CD4-positive, alpha-beta T cell treated with Interferon alpha-2 for 1 hour (primary cell): Measurements from ENCODE around the gene TRANK1.

ENCODE experiments used
- DNase-seq, 2 donors: peaks; one replicate each; pipeline ENCODE4 v3.0.0-alpha.2; 2020 to 2022

The TRANK1 gene

DNA sequence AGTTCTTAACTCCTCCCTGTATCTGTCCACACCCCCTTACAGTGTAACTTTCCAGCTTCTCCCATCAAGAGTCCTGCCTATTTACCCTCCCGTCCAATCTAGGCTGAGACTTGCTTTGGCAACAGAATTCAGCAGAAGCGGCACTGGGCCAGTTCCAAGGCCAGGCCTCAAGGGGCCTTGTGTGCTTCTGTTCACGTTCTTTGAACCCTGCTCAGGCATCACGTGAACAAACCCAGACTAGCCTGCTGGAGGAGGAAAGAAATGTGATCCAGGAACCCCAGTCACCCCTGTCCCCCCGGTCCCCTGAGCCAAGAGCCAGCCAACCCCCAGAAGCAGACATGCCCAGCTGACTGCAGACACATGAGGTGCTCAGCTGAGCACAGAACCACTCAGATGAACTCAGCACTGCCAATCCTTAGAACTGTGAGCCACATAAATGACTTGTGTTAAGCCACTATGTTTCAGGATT is 104.4 kb downstream of the TRANK1 start:
- DNase-seq: no peak

- no peak for DNase-seq
These were observed 107.8 kb downstream of the TRANK1 start for GRCh38 chr3:36837089-36837488.

DNA sequence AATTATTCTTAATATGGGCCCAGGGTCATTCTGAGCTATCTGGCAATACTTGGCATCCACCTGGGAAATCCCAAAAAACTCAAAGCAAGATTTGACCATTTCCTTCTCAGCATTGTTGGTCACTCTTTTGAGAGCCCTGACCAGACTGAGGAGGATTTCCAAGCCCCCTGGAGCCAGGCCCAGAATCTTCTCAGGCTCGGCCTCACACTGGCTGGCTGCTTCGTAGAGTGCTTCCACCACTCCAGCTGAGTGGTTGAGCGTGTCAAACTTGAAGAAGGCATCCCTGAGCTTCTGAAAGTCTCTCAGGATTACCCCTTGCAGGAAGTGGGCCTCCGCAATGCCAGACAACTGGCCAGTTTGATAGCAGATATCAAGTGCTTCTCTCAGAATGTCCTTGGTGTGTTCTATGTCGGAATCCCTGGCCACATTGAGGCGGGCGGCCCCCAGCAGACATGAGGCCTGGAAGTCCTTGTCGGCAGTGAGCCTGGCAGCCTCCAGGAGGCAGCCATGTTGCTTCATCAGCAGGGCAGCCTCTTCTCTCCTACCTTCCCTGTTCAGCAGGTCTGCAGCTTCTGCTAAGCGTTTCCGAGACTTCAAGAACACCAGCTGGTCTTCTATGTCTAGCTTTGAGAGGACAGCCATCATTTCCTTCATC is 111.6 kb downstream of the TRANK1 start:
- DNase-seq: no peak

- no peak for DNase-seq
These were observed 112.4 kb downstream of the TRANK1 start for GRCh38 chr3:36832406-36832805.

DNA sequence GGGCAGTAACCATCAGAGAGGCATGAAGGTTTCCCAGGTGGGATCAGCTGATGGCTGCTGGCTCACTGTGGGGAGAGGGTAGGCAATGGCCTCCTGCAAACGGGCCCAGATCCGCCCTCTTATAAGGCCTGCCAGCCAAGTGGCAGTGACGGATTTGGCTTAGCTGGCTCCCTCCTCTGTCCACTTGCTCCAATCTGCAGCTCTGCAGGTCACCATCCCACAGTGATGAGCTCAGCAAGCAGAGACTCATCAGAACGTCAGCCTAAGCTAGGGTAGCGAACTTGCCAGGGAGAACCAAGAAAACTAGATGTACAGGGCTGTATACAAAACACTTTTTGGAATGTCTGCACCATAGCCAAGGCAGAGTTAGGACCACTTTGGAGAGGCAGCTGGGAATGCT is 117.7 kb downstream of the TRANK1 start:
- no peak for DNase-seq

- no peak for DNase-seq
These were observed 118.6 kb downstream of the TRANK1 start for GRCh38 chr3:36826240-36826639.

GRCh38 chr3:36824443-36824842 is 120.4 kb downstream of the TRANK1 start:
- DNase-seq: no peak

GRCh38 chr3:36823806-36824205 is 121.0 kb downstream of the TRANK1 start:
- DNase-seq: no peak

- no peak for DNase-seq
These were observed 124.8 kb downstream of the TRANK1 start for GRCh38 chr3:36820083-36820482.

- DNase-seq: no peak
These were observed 126.9 kb downstream of the TRANK1 start for GRCh38 chr3:36817806-36818533.

DNA sequence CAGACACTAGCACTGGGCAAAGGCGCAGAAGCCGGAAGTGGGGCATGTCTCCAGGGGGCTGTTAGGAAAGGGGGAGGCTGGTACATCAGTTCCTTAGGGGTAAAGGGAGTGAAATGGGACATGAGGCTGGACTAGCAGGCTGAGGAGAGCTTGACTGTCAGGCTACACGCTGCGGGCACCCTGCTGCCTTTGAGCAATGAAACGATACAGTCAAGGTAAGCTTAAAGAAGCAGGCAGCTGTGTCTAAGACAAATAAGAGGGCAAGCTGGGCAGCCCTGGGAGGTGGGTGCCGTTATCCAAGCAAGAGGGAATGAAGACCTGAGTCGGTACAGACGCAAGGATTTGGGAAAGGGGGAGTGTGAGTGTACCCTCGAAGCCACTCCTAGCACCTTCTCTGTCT is 129.5 kb downstream of the TRANK1 start:
- DNase-seq: no peak

DNA sequence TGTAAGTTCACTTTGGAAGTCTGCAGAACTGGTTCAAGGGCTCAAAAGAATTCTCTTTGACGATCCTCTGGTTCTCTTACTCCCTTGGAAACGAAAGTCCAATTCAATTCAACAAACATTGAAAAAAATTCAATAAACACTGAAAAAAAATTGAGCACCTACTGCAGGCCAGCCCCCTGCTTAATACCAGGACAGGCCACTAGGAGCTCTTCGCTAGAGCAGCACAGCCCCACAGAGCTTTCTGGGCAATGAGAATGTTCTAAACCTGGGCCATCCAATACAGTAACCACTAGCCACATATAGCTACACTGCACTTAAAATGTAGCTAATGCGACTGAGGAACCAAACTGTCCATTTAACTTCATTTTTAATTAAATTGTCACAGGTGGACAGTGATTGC is 130.1 kb downstream of the TRANK1 start:
- DNase-seq: no peak

DNA sequence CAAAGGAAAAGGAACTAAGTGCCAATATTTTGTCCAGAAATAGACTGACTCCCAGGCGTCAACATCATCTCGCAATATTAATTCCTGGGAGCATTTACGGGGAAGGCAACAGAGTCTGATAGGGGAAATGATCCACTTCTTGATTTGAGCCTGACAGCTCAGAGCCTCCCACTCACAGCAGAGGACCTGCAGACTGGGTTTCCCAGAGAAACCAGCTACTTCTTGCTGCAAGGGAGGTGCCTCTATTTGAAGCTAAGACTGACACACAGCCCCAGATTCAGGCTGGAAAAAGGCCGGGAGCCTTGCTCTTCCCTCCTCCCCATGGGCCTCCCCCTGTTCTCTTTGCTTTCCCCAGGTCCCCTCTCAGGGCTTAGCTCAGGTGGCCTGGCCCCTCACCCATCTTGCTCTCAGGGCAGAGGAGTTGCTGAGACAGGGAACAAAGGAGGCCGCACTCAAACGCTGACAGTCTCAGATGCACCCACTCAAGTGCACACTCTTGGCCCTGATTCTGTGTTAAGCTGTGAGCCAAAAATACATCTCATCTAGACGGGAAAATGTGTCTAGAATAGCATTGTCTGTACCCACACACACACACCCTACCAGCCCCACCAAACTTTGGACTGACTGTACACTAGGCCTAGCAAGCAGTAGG is 130.7 kb downstream of the TRANK1 start:
- no peak for DNase-seq

GRCh38 chr3:36813305-36813704 is 131.5 kb downstream of the TRANK1 start:
- DNase-seq: no peak

GRCh38 chr3:36812240-36812639 is 132.6 kb downstream of the TRANK1 start:
- no peak for DNase-seq

DNA sequence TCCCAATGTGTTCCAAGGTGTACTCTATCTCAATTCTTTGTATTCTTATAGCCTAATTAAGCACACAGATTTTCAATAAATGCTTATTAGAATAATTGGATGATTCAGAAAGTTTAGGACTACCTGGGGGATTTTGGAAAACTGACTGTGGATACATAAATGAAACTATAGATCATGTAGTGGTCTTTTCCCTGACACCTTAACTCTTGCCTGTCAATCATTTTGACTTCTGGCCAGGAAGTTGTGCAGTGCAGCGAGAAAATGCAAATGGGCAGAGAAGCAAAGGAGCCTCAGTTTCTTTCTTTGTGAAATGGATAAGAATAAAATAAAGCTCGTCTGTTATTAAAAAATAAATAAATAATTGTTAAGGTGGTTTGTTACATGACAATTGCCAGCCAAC is 133.1 kb downstream of the TRANK1 start:
- no peak for DNase-seq

- no peak for DNase-seq
These were observed 140.4 kb downstream of the TRANK1 start for GRCh38 chr3:36804295-36805055.

DNA sequence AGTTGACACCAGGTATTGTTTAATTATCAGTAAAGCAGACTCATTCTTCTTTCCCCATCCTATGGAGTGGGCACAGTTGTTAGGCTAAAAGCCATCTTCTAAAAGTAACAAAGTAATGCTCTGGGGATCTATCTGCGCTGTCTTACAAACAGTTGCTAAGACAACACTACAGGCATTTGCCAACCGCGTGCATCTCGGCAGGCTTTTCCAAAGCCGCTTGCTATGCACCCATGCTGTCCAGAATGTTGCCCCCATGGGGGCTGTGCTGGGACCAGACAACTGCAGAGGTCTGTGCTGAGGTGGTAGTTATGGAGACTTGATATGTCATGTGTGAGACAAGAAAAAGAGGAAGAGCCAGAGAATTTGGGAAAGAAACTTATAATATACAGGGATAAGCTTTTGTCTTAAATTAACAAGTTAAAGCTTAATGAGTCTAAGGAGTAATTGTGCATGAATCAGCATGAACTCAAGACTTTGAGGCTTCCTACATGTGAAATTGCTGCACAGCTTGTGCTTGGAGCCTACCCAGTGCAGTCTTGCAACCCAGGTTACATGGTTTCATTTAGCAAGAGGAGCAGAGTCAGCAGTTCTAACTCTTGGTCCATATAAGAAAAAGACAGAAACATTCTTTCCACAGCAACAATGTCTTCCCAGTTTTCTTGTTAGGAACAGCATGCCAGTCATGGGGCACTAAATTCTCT is 141.6 kb downstream of the TRANK1 start:
- DNase-seq: no peak

GRCh38 chr3:36800533-36801116 is 144.2 kb downstream of the TRANK1 start:
- no peak for DNase-seq

DNA sequence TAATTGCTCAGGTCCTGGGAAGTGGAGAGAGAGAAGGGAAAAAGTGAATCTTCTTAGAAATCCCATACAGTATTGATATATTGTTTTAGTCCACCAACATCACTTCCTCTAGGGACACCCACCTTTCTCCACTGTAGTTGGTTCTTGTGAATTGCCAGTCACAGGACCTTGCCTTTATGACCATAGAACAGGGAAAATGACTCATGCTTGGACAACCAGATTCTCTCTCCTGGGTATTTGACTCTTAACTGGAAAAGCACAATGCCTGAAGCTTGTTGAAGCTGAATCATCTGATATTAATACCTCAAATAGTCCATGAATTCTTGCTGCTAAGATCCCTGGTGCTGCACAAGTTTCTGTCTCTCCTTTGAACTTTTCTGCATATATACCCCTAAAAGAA is 148.0 kb downstream of the TRANK1 start:
- no peak for DNase-seq

- no peak for DNase-seq
These were observed 148.7 kb downstream of the TRANK1 start for GRCh38 chr3:36796161-36796560.

DNA sequence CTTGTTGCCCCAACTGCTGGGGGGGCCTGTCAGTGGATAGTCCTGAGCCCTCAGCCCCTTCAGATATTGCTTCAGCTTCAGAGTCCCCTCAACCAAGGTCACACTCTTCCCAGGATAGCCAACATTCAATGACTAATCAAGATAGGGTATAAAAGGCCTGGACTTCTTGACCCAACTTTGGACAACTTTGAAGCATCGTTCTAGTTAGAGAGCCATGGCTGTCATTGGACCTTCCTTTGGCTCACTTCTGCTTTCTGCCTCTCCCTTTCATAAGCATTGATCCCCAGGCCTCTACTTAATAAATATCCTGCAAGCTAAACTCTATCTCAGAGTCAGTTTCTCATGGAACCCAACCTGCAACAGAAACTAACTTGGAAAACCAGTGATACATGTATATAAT is 149.2 kb downstream of the TRANK1 start:
- no peak for DNase-seq
